Mammary epithelial cell (primary cell): ENCODE data around the gene PTPN13.

ENCODE experiments used
- CTCF ChIP-seq, 2 donors: IDR thresholded peaks in 1 of 2; conservative IDR thresholded peaks in 1 of 2; 2 replicates each; pipeline ENCODE4 v1.5.1; 2011 to 2012; ENCODE audit warnings: inconsistent platforms in 2 of 2, low read length in 2 of 2, mild to moderate bottlenecking in 2 of 2, control low read depth in 1 of 2, low read depth in 1 of 2; ENCODE audit not compliant: insufficient read depth in 1 of 2; ENCODE audit errors: extremely low read depth in 1 of 2
- EZH2 ChIP-seq: IDR thresholded peaks from 2 replicates; pipeline ENCODE4 v1.6.1; 2012; ENCODE audit warnings: low read length, inconsistent platforms, borderline replicate concordance

DNA sequence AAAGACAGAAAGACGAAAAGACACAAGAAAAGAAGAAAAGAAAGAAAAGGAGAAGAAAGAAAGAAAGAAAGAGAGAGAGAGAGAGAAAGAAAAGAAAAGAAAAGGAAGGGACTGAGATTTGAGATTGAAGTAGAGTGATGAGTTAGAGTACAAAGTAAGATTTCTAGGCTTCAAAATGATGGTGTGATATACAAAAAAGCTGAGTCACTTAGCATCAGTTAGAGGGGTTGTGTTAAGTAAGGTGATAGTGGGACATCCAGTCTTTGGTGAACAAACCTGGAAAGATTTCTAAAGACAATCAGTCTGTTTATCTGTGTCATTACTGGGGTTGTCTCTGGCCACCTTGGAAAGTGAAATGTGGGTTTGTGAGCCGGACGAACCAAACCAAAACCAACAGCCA, 241.6 kb downstream of the PTPN13 start:
- TF ChIP-seq CTCF (conservative IDR thresholded peaks at IDR 0.05 in 1 of 2, IDR thresholded peaks at IDR 0.05 in 1 of 2; ENCODE audit: extremely low read depth in 1 of 2, insufficient read depth in 1 of 2, low read depth in 1 of 2, low read length in 2 of 2) (no peak), EZH2 (no peak)
